GM10266 (cell line): Measurements from ENCODE around the gene TAAR9.

ENCODE experiments used
- DNase-seq: peaks from one replicate; pipeline ENCODE4 v3.0.0; 2012; ENCODE audit errors: extremely low spot score
- TF ChIP-seq, protein P1 (sequence below): IDR thresholded peaks from 2 replicates; pipeline ENCODE4 v1.5.1; 2012; ENCODE audit warnings: mild to moderate bottlenecking, low read depth; ENCODE audit not compliant: control insufficient read depth, insufficient read depth; ENCODE audit errors: missing control alignments

TAAR9 gene

DNA sequence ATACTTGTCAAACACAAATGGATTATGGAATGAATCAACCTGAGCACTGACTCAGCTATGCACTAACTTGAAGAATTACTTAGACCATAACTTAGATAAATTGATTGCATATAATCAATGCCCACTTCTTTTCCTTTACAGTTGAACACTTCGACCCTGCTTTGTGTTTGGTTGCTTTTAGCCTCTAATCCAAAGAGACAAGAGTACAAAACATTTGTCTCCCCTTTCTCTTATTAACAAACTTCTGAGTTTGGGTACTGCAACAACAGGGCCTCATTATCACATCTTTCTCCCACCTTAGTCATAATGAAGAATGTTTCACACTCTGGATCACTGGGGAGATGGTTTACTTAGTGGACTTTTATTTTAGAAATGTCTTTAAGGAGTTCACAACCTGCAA, 29.5 kb downstream of the TAAR9 start:
- no peak for DNase-seq
- TF ChIP-seq, protein P1, sequence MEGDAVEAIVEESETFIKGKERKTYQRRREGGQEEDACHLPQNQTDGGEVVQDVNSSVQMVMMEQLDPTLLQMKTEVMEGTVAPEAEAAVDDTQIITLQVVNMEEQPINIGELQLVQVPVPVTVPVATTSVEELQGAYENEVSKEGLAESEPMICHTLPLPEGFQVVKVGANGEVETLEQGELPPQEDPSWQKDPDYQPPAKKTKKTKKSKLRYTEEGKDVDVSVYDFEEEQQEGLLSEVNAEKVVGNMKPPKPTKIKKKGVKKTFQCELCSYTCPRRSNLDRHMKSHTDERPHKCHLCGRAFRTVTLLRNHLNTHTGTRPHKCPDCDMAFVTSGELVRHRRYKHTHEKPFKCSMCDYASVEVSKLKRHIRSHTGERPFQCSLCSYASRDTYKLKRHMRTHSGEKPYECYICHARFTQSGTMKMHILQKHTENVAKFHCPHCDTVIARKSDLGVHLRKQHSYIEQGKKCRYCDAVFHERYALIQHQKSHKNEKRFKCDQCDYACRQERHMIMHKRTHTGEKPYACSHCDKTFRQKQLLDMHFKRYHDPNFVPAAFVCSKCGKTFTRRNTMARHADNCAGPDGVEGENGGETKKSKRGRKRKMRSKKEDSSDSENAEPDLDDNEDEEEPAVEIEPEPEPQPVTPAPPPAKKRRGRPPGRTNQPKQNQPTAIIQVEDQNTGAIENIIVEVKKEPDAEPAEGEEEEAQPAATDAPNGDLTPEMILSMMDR = no peak

DNA sequence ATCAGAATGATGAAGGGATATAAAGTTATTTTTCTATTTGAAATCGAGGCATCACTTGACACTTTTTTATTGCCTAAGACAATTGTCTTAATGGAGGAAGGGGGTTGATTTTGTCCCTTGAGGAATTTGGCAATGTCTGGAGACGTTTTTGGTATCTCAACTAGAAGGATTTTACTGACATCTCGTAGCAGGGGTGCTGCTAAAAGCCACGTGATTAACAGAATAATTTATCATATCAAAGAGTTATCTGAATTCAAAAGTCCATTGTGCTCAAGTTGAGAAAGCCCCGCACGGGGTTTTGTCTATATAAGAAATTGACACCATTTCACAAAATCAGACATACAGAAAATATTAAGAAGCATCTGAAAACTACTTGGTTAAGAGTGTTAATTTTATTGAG, 30.5 kb downstream of the TAAR9 start:
- TF ChIP-seq, protein P1 = no peak
- no peak for DNase-seq

DNA sequence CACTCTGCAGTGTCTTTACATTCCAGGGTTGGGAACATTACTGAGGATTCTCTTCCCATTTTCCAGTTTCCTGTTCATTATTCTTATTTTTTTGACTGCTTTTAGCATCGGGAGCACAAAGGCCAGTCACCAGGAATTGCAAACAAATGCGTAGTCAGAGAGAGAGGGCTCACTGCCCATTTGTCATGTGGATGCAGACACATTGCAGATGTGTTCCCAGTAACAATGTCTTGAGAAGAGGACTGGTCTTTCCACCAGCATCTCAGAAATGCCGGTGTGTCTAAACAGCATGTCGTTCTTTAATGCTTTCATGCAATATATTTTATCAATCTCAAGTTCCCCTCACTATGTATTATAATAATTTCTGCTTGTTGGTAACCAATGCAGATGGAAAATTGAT, 31.1 kb downstream of the TAAR9 start:
- TF ChIP-seq, protein P1 = no peak

DNA sequence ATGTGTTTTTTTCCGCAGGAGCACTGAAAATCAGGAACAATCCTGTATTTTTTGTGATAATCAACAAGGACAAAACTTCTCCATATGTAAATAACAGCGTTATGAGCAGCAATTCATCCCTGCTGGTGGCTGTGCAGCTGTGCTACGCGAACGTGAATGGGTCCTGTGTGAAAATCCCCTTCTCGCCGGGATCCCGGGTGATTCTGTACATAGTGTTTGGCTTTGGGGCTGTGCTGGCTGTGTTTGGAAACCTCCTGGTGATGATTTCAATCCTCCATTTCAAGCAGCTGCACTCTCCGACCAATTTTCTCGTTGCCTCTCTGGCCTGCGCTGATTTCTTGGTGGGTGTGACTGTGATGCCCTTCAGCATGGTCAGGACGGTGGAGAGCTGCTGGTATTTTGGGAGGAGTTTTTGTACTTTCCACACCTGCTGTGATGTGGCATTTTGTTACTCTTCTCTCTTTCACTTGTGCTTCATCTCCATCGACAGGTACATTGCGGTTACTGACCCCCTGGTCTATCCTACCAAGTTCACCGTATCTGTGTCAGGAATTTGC, 32.2 kb downstream of the TAAR9 start, which contains the start of gene TAAR6:
TSS of gene TAAR6 (plus strand) at position 102 of the 557 bp plus-strand sequence. CDS start at position 102, 0 bp downstream.
- TF ChIP-seq, protein P1 = no peak
- no peak for DNase-seq

More for the DNA sequence above, 31.1 kb downstream of the TAAR9 start:
- no peak for DNase-seq

DNA sequence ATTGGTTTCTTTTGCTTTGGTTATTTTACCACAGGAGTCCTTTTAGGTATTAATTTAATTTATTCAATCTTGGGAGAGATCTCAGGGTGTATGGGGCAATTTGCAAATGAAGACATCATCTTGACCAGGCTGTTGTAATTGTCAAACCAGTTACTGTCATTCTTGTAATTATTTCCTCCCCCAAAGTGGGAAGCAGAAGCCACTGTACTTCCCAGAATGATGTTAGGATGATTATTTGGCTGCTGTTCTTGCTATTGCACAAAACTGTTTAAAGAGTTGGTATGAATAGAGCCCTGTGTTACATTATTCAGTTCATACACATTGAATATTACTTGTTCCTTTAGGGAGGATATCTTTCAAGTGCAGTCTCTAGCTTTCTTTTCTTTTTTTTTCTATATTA, 33.7 kb downstream of the TAAR9 start:
- no peak for DNase-seq

DNA sequence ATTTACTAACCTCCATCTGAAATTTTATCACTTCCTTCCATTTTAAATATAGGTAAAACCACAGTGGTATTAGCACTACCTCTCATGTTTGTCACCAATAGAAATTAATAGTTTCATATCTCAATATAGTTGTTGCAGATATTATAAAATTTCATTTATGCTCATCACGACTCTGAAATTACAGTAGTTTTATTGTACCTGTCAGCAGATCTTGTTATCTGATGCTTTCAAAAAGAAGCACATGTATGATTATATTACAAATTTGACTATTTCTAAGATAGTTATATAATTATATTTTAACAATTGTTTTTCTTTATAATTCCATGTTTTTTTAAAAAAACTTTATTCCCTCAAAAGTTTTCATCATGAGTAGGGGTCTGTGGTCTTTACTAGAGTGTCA, 46.6 kb downstream of the TAAR9 start:
- TF ChIP-seq, protein P1 = no peak
- DNase-seq = no peak

More for the DNA sequence above, 33.7 kb downstream of the TAAR9 start:
- TF ChIP-seq, protein P1 = no peak

DNA sequence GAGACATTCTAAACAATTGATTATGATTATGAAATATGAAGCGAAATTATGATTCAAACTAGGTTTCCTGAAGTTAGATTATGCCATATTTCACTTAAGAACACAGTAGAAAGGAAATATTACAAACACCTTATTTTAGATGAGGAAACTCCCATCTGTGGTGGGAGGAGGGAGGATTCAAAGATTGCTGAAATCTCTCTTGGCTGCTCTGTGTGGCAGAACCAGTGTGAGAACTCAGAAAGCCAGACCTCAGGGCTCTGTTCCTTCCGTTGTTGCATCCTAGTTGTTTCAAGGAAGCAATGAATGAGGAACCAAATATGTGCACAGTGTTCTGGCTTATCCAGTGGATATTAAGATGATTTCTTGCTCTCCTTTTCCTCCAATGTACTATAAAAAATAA, 49.3 kb downstream of the TAAR9 start:
- TF ChIP-seq, protein P1 = no peak
- DNase-seq = no peak
